Mesenchymal stem cell (in vitro differentiated cells and primary cell): Measurements from ENCODE around the gene SEC63.
A peak's percentile ranks its signal among the peaks of the same experiment; 100 is the strongest.

Experiments used
- DNase-seq: peaks from one replicate; pipeline ENCODE4 v3.0.0-alpha.2; 2013
- H2AFZ ChIP-seq: one replicate; pipeline ENCODE4 v1.6.1; 2013; ENCODE audit warnings: low read depth, mild to moderate bottlenecking, control low read depth, inconsistent platforms, low read length, moderate library complexity
- H2AK5ac ChIP-seq: 2 replicates; pipeline ENCODE4 v1.6.1; 2013; ENCODE audit warnings: low read length, moderate library complexity, mild to moderate bottlenecking, inconsistent platforms; ENCODE audit not compliant: severe bottlenecking
- H2BK120ac ChIP-seq: one replicate; pipeline ENCODE4 v1.6.1; 2013; ENCODE audit warnings: low read depth, mild to moderate bottlenecking, inconsistent platforms, low read length, moderate library complexity
- H2BK12ac ChIP-seq, 2 experiments: one replicate each; pipeline ENCODE4 v1.6.1; 2013; ENCODE audit warnings: inconsistent platforms in 2 of 2, low read length in 2 of 2, mild to moderate bottlenecking in 2 of 2, moderate library complexity in 2 of 2, control low read depth in 1 of 2
- H2BK15ac ChIP-seq: one replicate; pipeline ENCODE4 v1.6.1; 2013; ENCODE audit warnings: mild to moderate bottlenecking, low read depth, inconsistent platforms; ENCODE audit not compliant: poor library complexity, severe bottlenecking
- H2BK5ac ChIP-seq: 2 replicates; pipeline ENCODE4 v1.6.1; 2013; ENCODE audit warnings: low read depth, mild to moderate bottlenecking, low read length, control low read depth, inconsistent platforms; ENCODE audit not compliant: poor library complexity, severe bottlenecking
- H3K14ac ChIP-seq, 2 experiments: one replicate each; pipeline ENCODE4 v1.6.1; 2013; ENCODE audit warnings: inconsistent platforms in 2 of 2, low read length in 2 of 2, control low read depth in 1 of 2, mild to moderate bottlenecking in 1 of 2, moderate library complexity in 1 of 2
- H3K18ac ChIP-seq, 2 experiments: one replicate each; pipeline ENCODE4 v1.6.1; 2013; ENCODE audit warnings: inconsistent platforms in 2 of 2, low read length in 2 of 2, control low read depth in 1 of 2, low read depth in 1 of 2, mild to moderate bottlenecking in 1 of 2
- H3K23ac ChIP-seq, 2 experiments: one replicate each; pipeline ENCODE4 v1.6.1; 2013; ENCODE audit warnings: inconsistent platforms in 2 of 2, low read length in 2 of 2, mild to moderate bottlenecking in 2 of 2, moderate library complexity in 2 of 2, control low read depth in 1 of 2
- H3K27ac ChIP-seq: 2 replicates; pipeline ENCODE4 v1.5.1; 2013; ENCODE audit warnings: mild to moderate bottlenecking, moderate library complexity, low read length, control low read depth, inconsistent platforms; ENCODE audit not compliant: poor library complexity, severe bottlenecking
- H3K27me3 ChIP-seq, 2 experiments: 2 replicates each; pipeline versions ENCODE4 v1.6.1 to v1.7.0; 2013; ENCODE audit warnings: low read length in 2 of 2, mild to moderate bottlenecking in 2 of 2, moderate library complexity in 2 of 2, control low read depth in 1 of 2, inconsistent platforms in 1 of 2; ENCODE audit not compliant: control insufficient read depth in 1 of 2, insufficient read depth in 1 of 2
- H3K36me3 ChIP-seq, 2 experiments: 2 replicates each; pipeline versions ENCODE4 v1.6.1 to v1.7.0; 2013; ENCODE audit warnings: low read length in 2 of 2, control low read depth in 1 of 2, inconsistent platforms in 1 of 2, low read depth in 1 of 2, mild to moderate bottlenecking in 1 of 2; ENCODE audit not compliant: insufficient read depth in 2 of 2, control insufficient read depth in 1 of 2
- H3K4ac ChIP-seq, 2 experiments: one replicate each; pipeline ENCODE4 v1.6.1; 2013; ENCODE audit warnings: inconsistent platforms in 2 of 2, low read length in 2 of 2, mild to moderate bottlenecking in 2 of 2, moderate library complexity in 2 of 2, control low read depth in 1 of 2, low read depth in 1 of 2
- H3K4me1 ChIP-seq: 2 replicates; pipeline ENCODE4 v1.6.1; 2013; ENCODE audit warnings: low read depth, low read length, control low read depth; ENCODE audit not compliant: control insufficient read depth, insufficient read depth
- H3K4me2 ChIP-seq: 2 replicates; pipeline ENCODE4 v1.6.1; 2013; ENCODE audit warnings: low read length, mild to moderate bottlenecking, inconsistent platforms; ENCODE audit not compliant: poor library complexity, severe bottlenecking
- H3K4me3 ChIP-seq, 2 experiments: 2 replicates each; pipeline versions ENCODE4 v1.5.1 to v1.7.0; 2013; ENCODE audit warnings: low read length in 2 of 2, mild to moderate bottlenecking in 2 of 2, control low read depth in 1 of 2, low read depth in 1 of 2; ENCODE audit not compliant: insufficient read depth in 1 of 2
- H3K79me1 ChIP-seq: replicated peaks from 2 replicates; pipeline ENCODE4 v1.6.1; 2013; ENCODE audit warnings: mild to moderate bottlenecking, control low read depth, low read length, inconsistent platforms; ENCODE audit not compliant: poor library complexity, severe bottlenecking
- H3K9ac ChIP-seq: 2 replicates; pipeline ENCODE4 v1.7.0; 2013; ENCODE audit warnings: mild to moderate bottlenecking, low read length, moderate library complexity
- H3K9me3 ChIP-seq: 2 replicates; pipeline ENCODE4 v1.7.0; 2013; ENCODE audit warnings: mild to moderate bottlenecking, low read length; ENCODE audit not compliant: control insufficient read depth
- H4K8ac ChIP-seq: one replicate; pipeline ENCODE4 v1.6.1; 2013; ENCODE audit warnings: inconsistent platforms, mild to moderate bottlenecking, low read length, moderate library complexity
- H4K91ac ChIP-seq: one replicate; pipeline ENCODE4 v1.6.1; 2013; ENCODE audit warnings: mild to moderate bottlenecking, low read length, inconsistent platforms
- WGBS: methylation state at CpG from one replicate; pipeline ENCODE4 v1.1.7; 2013; ENCODE audit warnings: mixed read lengths; 5-methylcytosine and 5-hydroxymethylcytosine counted together

The SEC63 gene

GRCh38 chr6:107981695-107982094, 23.7 kb upstream of the SEC63 start:
- Histone ChIP-seq H3K9me3 (no peaks in the 10 kb centered on the region), H3K18ac (no peak overlapping the region), H2BK15ac (no peak overlapping the region), H3K14ac (no peak overlapping the region), H4K8ac (no peak overlapping the region), H3K4me2 (no peak overlapping the region), H2AFZ (no peak overlapping the region), H3K4me1 (peaks cover 2% of the 10 kb centered on the region), H3K4me3 (no peak overlapping the region), H3K23ac (no peak overlapping the region), H3K36me3 (no peaks in the 10 kb centered on the region), H2BK12ac (no peak overlapping the region), H3K79me1 (no peaks in the 10 kb centered on the region), H3K9ac (no peak overlapping the region), H2BK120ac (no peak overlapping the region), H4K91ac (no peak overlapping the region), H3K4ac (no peak overlapping the region), H2AK5ac (no peak overlapping the region), H2BK5ac (no peak overlapping the region), H3K27me3 (peaks cover 0 to 6% of the 10 kb centered on the region in 2 experiments), H3K27ac (no peak overlapping the region)
- WGBS = 72% methylated on average over 5 of the region's 6 CpGs
- DNase-seq = no peak

GRCh38 chr6:107977283-107977682, 19.3 kb upstream of the SEC63 start:
- Histone ChIP-seq H3K9me3 (no peaks in the 10 kb centered on the region), H2BK120ac (no peak overlapping the region), H3K27me3 (peaks cover 0 to 5% of the 10 kb centered on the region in 2 experiments), H2BK5ac (no peak overlapping the region), H3K23ac (no peak overlapping the region), H3K36me3 (no peaks in the 10 kb centered on the region), H3K9ac (no peak overlapping the region), H2AK5ac (no peak overlapping the region), H3K27ac (no peak overlapping the region), H3K4ac (no peak overlapping the region), H3K4me3 (no peak overlapping the region), H2AFZ (no peak overlapping the region), H3K4me1 (no peaks in the 10 kb centered on the region), H3K79me1 (no peaks in the 10 kb centered on the region), H4K91ac (no peak overlapping the region), H4K8ac (no peak overlapping the region), H3K18ac (no peak overlapping the region), H3K14ac (no peak overlapping the region), H2BK15ac (no peak overlapping the region), H3K4me2 (no peak overlapping the region), H2BK12ac (no peak overlapping the region)
- peak; percentile 39 for DNase-seq
- no CpG with 5 or more reads among the region's 1 CpG for WGBS

GRCh38 chr6:107976155-107976783, 18.3 kb upstream of the SEC63 start:
- no peaks in the 10 kb centered on the region for H3K79me1 ChIP-seq
- H3K14ac ChIP-seq = no peak overlapping the region
- H3K23ac ChIP-seq = no peak overlapping the region
- H3K18ac ChIP-seq = no peak overlapping the region
- H3K9ac ChIP-seq = no peak overlapping the region
- H3K4me3 ChIP-seq = no peak overlapping the region
- no peak overlapping the region for H4K8ac ChIP-seq
- H2AFZ ChIP-seq = no peak overlapping the region
- 92% methylated on average over 4 of the region's 4 CpGs for WGBS
- H2BK12ac ChIP-seq = no peak overlapping the region
- H2BK5ac ChIP-seq = no peak overlapping the region
- H3K36me3 ChIP-seq = no peaks in the 10 kb centered on the region
- no peak overlapping the region for H3K4me2 ChIP-seq
- H3K9me3 ChIP-seq = no peaks in the 10 kb centered on the region
- no peak overlapping the region for H4K91ac ChIP-seq
- no peak overlapping the region for H3K4ac ChIP-seq
- H3K4me1 ChIP-seq = no peaks in the 10 kb centered on the region
- no peak overlapping the region for H2AK5ac ChIP-seq
- no peak overlapping the region for H3K27ac ChIP-seq
- DNase-seq = no peak
- H2BK120ac ChIP-seq = no peak overlapping the region
- H2BK15ac ChIP-seq = no peak overlapping the region
- H3K27me3 ChIP-seq = no peaks in the 10 kb centered on the region

- 70% methylated on average over 2 of the region's 4 CpGs for WGBS
- DNase-seq = no peak
- H3K14ac ChIP-seq = no peak overlapping the region
- no peaks in the 10 kb centered on the region for H3K9me3 ChIP-seq
- no peak overlapping the region for H2AK5ac ChIP-seq
- H4K8ac ChIP-seq = no peak overlapping the region
- no peak overlapping the region for H3K9ac ChIP-seq
- H2BK120ac ChIP-seq = no peak overlapping the region
- no peak overlapping the region for H3K4me3 ChIP-seq
- no peak overlapping the region for H2BK15ac ChIP-seq
- no peak overlapping the region for H3K18ac ChIP-seq
- H3K27ac ChIP-seq = no peak overlapping the region
- H3K79me1 ChIP-seq = no peaks in the 10 kb centered on the region
- H3K23ac ChIP-seq = no peak overlapping the region
- no peak overlapping the region for H2AFZ ChIP-seq
- H3K4me2 ChIP-seq = no peak overlapping the region
- H4K91ac ChIP-seq = no peak overlapping the region
- no peak overlapping the region for H3K4ac ChIP-seq
- no peaks in the 10 kb centered on the region for H3K27me3 ChIP-seq
- no peaks in the 10 kb centered on the region for H3K4me1 ChIP-seq
- H2BK12ac ChIP-seq = no peak overlapping the region
- no peaks in the 10 kb centered on the region for H3K36me3 ChIP-seq
- H2BK5ac ChIP-seq = no peak overlapping the region
Measured at GRCh38 chr6:107973594-107973993, 15.6 kb upstream of the SEC63 start.
